AG04450 (cell line): Measurements from ENCODE around the gene OSBP. TPM values are rescaled to one million over a fixed set of nuclear protein-coding genes. Genes with fewer than 3 reads are reported as not detected.

Experiments used
- CTCF ChIA-PET: fragments of 300-600, 350-600 bp; formaldehyde crosslinking; extraction: SDS; loops from one replicate; lab custom pipeline; 2022; ENCODE audit warnings: antibody characterized with exemption, inconsistent platforms; lab: Charles Lee
- POLR2A ChIA-PET: fragments of 350-600 bp; formaldehyde crosslinking; extraction: SDS; loops from one replicate; lab custom pipeline; 2021; ENCODE audit warnings: antibody characterized with exemption, inconsistent platforms; lab: Yijun Ruan, JAX
- DNase-seq: peaks from one replicate; pipeline ENCODE4 v3.0.0-alpha.2; 2011; ENCODE audit warnings: low read depth, low spot score
- H3K27ac ChIP-seq: one replicate; pipeline ENCODE4 v1.5.1; 2012; ENCODE audit warnings: low read depth, low read length, control low read depth
- H3K27me3 ChIP-seq: one replicate; pipeline ENCODE4 v1.6.0; 2012; ENCODE audit warnings: low read length; ENCODE audit not compliant: control insufficient read depth, insufficient read depth
- H3K4me3 ChIP-seq: 2 replicates; pipeline ENCODE4 v1.5.1; 2011; ENCODE audit warnings: mild to moderate bottlenecking, low read depth, low read length, control low read depth
- H3K9me3 ChIP-seq: 2 replicates; pipeline ENCODE4 v1.5.1; 2012; ENCODE audit warnings: low read length; ENCODE audit not compliant: control insufficient read depth, insufficient read depth
- CTCF ChIP-seq: IDR thresholded peaks from 2 replicates; pipeline ENCODE4 v1.5.1; 2011; ENCODE audit warnings: low read depth, low read length, control low read depth, inconsistent platforms
- polyA plus RNA-seq: library from polyadenylated mRNA; depleted of rRNA; stranded (reverse); fragments of >200 nt; gene quantifications from 2 replicates; pipeline ENCODE4 v1.2.3, GENCODE V29; 2011; rRNA removed
- small RNA-seq: library from RNA; depleted of rRNA; stranded (forward); fragments of <200 nt; gene quantifications from one replicate; pipeline ENCODE3, GENCODE V24; 2012; ENCODE audit warnings: low read depth; ENCODE audit not compliant: insufficient read length

Gene OSBP
- polyA plus RNA-seq, 1 experiment = 28.4 TPM

- H3K9me3 ChIP-seq = no peaks in the 10 kb centered on the region
- no peak overlapping the region for H3K4me3 ChIP-seq
- peaks cover 6% of the 10 kb centered on the region for H3K27me3 ChIP-seq
- CTCF ChIA-PET = interaction anchor here (0.9 to 1.2 kb wide), 3 partner anchors 147 to 387 kb away, joined by 5 to 6 read pairs (median 6); no protein-coding TSS in a partner anchor
- TF ChIP-seq CTCF = no peak
- POLR2A ChIA-PET = no interaction called here
- no peak for DNase-seq
- H3K27ac ChIP-seq = no peak overlapping the region
These were observed 83.0 kb downstream of the OSBP start for GRCh38 chr11:59532620-59533019.

GRCh38 chr11:59528711-59529110, 86.9 kb downstream of the OSBP start:
- Histone ChIP-seq H3K27me3 (peaks cover 10% of the 10 kb centered on the region), H3K9me3 (no peaks in the 10 kb centered on the region), H3K4me3 (no peak overlapping the region), H3K27ac (no peak overlapping the region)
- DNase-seq = no peak
- ChIA-PET CTCF (interaction anchor here (1.3 to 3.7 kb wide), 3 partner anchors 9 to 226 kb away, joined by 3 to 16 read pairs (median 4); no protein-coding TSS in a partner anchor), POLR2A (no interaction called here)
- TF ChIP-seq CTCF = no peak

Small RNAs within 50 kb of the gene (small RNA-seq; reads per million reads assigned to genes)
- not detected for gene MIR3162

Other genes starting within 250 kb of the OSBP start
- gene OR5A2, start 189.4 kb downstream of the OSBP start, polyA plus RNA-seq = not detected in 2 replicates
- gene OR5A1, start 179.3 kb downstream of the OSBP start, polyA plus RNA-seq = not detected in 2 replicates
- gene OR4D6, start 158.8 kb downstream of the OSBP start, polyA plus RNA-seq = not detected in 2 replicates
- not detected in 2 replicates for gene OR4D10, start 142.5 kb downstream of the OSBP start, polyA plus RNA-seq
- gene OR4D11, start 112.2 kb downstream of the OSBP start, polyA plus RNA-seq = not detected in 2 replicates
- not detected in 2 replicates for gene OR4D9, start 104.2 kb downstream of the OSBP start, polyA plus RNA-seq
- 36.4 and 43.9 TPM in 2 replicates for gene PATL1, start 53.3 kb upstream of the OSBP start, polyA plus RNA-seq
- not detected in 2 replicates for gene OR10V1, start 98.1 kb upstream of the OSBP start, polyA plus RNA-seq
- gene STX3, start 139.6 kb upstream of the OSBP start, polyA plus RNA-seq = 10.2 and 12.4 TPM in 2 replicates
- 65.0 and 72.3 TPM in 2 replicates for gene MRPL16, start 195.0 kb upstream of the OSBP start, polyA plus RNA-seq
- gene CBLIF, start 229.7 kb upstream of the OSBP start, polyA plus RNA-seq = not detected in 2 replicates